ENCODE measurements around the gene SPATA7. TPM values are rescaled to one million over a fixed set of nuclear protein-coding genes. Genes with fewer than 3 reads are reported as not detected.

SPATA7 gene
- total and polyA plus RNA-seq, 2 experiments from 2014 or later, result 16.5 to 17.8 TPM

GRCh38 chr14:88411039-88411438, 25.6 kb downstream of the SPATA7 start:
- DNase-seq (ENCODE audit: low spot score), result peak; percentile 39
- H3K27ac ChIP-seq (ENCODE audit: low read depth), result no peak overlapping the region
- H3K4me1 ChIP-seq (ENCODE audit: insufficient read depth), result no peaks in the 10 kb centered on the region
- Mint-ChIP-seq H3K9me3 (peaks cover 21% of the 10 kb centered on the region; the same call in 2 of the 3 replicates), H3K27ac (no peak overlapping the region), H3K27me3 (ENCODE audit: insufficient read depth, low read depth, poor library complexity) (no peaks in the 10 kb centered on the region), H3K4me1 (no peaks in the 10 kb centered on the region), H3K36me3 (ENCODE audit: low read depth) (peaks cover 39% of the 10 kb centered on the region), H3K4me3 (no peak overlapping the region)
- no peak overlapping the region for H3K4me3 ChIP-seq
- H3K36me3 ChIP-seq (ENCODE audit: insufficient read depth), result no peaks in the 10 kb centered on the region
- no peaks in the 10 kb centered on the region for H3F3A ChIP-seq (replicated peaks; ENCODE audit: low read depth)
- no peaks in the 10 kb centered on the region for H3K27me3 ChIP-seq (ENCODE audit: insufficient read depth)
- 0 out of 2 replicates have a peak, but pooled peaks cover 4% of the 10 kb centered on the region for H3K9me2 ChIP-seq (ENCODE audit: insufficient read depth)
- ATAC-seq, result no peak
- no peaks in the 10 kb centered on the region for H4K20me1 ChIP-seq (replicated peaks; ENCODE audit: insufficient read depth)
- H3K4me2 ChIP-seq, result no peak overlapping the region
- H3K79me2 ChIP-seq (replicated peaks; ENCODE audit: insufficient read depth), result no peaks in the 10 kb centered on the region
- H2AFZ ChIP-seq, result no peak overlapping the region
- TF ChIP-seq, protein P1, sequence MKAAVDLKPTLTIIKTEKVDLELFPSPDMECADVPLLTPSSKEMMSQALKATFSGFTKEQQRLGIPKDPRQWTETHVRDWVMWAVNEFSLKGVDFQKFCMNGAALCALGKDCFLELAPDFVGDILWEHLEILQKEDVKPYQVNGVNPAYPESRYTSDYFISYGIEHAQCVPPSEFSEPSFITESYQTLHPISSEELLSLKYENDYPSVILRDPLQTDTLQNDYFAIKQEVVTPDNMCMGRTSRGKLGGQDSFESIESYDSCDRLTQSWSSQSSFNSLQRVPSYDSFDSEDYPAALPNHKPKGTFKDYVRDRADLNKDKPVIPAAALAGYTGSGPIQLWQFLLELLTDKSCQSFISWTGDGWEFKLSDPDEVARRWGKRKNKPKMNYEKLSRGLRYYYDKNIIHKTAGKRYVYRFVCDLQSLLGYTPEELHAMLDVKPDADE (IDR thresholded peaks at IDR 0.05), result no peak
- TF ChIP-seq STAT1 (IDR thresholded peaks at IDR 0.05; ENCODE audit: unreplicated experiment) (no peak), POLR2AphosphoS5 (IDR thresholded peaks at IDR 0.05; ENCODE audit: low read depth) (no peak)

DNA sequence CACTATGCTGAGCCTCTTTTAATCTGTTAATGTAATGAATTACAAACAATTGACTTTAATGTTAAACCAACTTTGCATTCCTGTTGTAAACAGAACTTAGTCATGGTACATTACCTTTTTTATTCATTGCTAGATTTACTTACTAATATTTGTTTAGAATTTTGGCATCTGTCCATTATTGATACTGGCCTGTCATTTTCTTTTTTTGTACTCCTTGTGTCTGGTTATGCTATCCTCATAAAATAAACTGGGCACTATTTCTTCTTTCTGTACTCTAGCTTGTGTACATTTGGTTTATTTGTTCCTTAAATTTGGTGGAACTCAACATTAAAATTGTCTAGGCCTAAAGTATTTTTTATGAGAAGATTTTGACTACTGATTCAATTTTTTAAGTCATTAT, 32.1 kb downstream of the SPATA7 start:
- no peaks in the 10 kb centered on the region; the same call in 1 of the 2 replicates for H3K36me3 ChIP-seq (ENCODE audit: insufficient read depth)
- Mint-ChIP-seq H3K27ac (no peak overlapping the region), H3K4me1 (no peaks in the 10 kb centered on the region), H3K9me3 (peaks cover 7% of the 10 kb centered on the region; the same call in 2 of the 3 replicates), H3K36me3 (ENCODE audit: low read depth) (peaks cover 27% of the 10 kb centered on the region), H3K27me3 (ENCODE audit: insufficient read depth, low read depth, poor library complexity) (no peaks in the 10 kb centered on the region), H3K4me3 (no peak overlapping the region)
- ATAC-seq, result no peak
- no peaks in the 10 kb centered on the region for H3K27me3 ChIP-seq (ENCODE audit: insufficient read depth)
- H3K4me1 ChIP-seq (ENCODE audit: insufficient read depth), result no peaks in the 10 kb centered on the region
- H3K27ac ChIP-seq (ENCODE audit: low read depth), result no peak overlapping the region
- no peak overlapping the region for H3K4me3 ChIP-seq
- H3K9me2 ChIP-seq (ENCODE audit: insufficient read depth), result 0 out of 2 replicates have a peak, but pooled peaks cover 4% of the 10 kb centered on the region
- no peak for TF ChIP-seq EZH2 (IDR thresholded peaks at IDR 0.05; ENCODE audit: low read depth, unreplicated experiment)
- no peak for TF ChIP-seq STAT1 (IDR thresholded peaks at IDR 0.05; ENCODE audit: unreplicated experiment)
- no peak for TF ChIP-seq JUNB (IDR thresholded peaks at IDR 0.05; ENCODE audit: unreplicated experiment)
- TF ChIP-seq NANOG (IDR thresholded peaks at IDR 0.05; ENCODE audit: borderline replicate concordance), result no peak
- TF ChIP-seq, protein P1 (IDR thresholded peaks at IDR 0.05), result no peak
- no peak for TF ChIP-seq REST (IDR thresholded peaks at IDR 0.05; ENCODE audit: unreplicated experiment)
- no peak for TF ChIP-seq EZH2phosphoT487 (IDR thresholded peaks at IDR 0.05; ENCODE audit: unreplicated experiment)
- TF ChIP-seq CREB1 (CRISPR knock-in tag; IDR thresholded peaks at IDR 0.05; ENCODE audit: low read depth), result no peak
- no peaks in the 10 kb centered on the region for H3F3A ChIP-seq (replicated peaks; ENCODE audit: low read depth)
- no peak overlapping the region for H2AFZ ChIP-seq
- no peak for DNase-seq (ENCODE audit: low spot score)
- no peak overlapping the region for H3K4me2 ChIP-seq
- no peaks in the 10 kb centered on the region for H4K20me1 ChIP-seq (replicated peaks; ENCODE audit: insufficient read depth)
- no peaks in the 10 kb centered on the region for H3K79me2 ChIP-seq (replicated peaks; ENCODE audit: insufficient read depth)

Measured in GM23338 (cell line).